Heart right ventricle (tissue), 16 donors: ENCODE data around the gene PLCD3. TPM values are rescaled to one million over a fixed set of nuclear protein-coding genes. Genes with fewer than 3 reads are reported as not detected.

Experiments used
- ATAC-seq, 8 donors: fragments of 200-7000 bp; cut with Tn5 transposase; one replicate each; pipeline ENCODE4 v1.9.1; 2020; ENCODE audit warnings: mild to moderate bottlenecking in 8 of 8, moderate library complexity in 8 of 8, moderate number of reproducible peaks in 1 of 8
- DNase-seq, 2 donors: peaks; one replicate each; pipeline ENCODE4 v3.0.0-alpha.2; 2020
- H3K27ac ChIP-seq, 10 donors: fragments of 200-600 bp; sonication (generic) in 2 of 10; one replicate each; pipeline versions ENCODE4 v1.5.0 to v1.8.0; 2020 to 2022; ENCODE audit warnings: mild to moderate bottlenecking in 3 of 10
- H3K27me3 ChIP-seq, 7 donors: fragments of 200-600 bp; one replicate each; pipeline ENCODE4 v1.8.0; 2021 to 2022; ENCODE audit warnings: mild to moderate bottlenecking in 2 of 7
- H3K36me3 ChIP-seq, 9 donors: fragments of 200-600 bp; sonication (generic) in 1 of 9; one replicate each; pipeline versions ENCODE4 v1.5.0 to v1.8.0; 2020 to 2022; ENCODE audit warnings: mild to moderate bottlenecking in 2 of 9
- H3K4me1 ChIP-seq, 9 donors: fragments of 200-600 bp; sonication (generic) in 1 of 9; one replicate each; pipeline versions ENCODE4 v1.5.0 to v1.8.0; 2020 to 2022; ENCODE audit warnings: mild to moderate bottlenecking in 4 of 9
- H3K4me3 ChIP-seq, 10 donors: fragments of 200-600 bp; sonication (generic) in 2 of 10; one replicate each; pipeline versions ENCODE4 v1.5.0 to v1.8.0; 2020 to 2022; ENCODE audit warnings: mild to moderate bottlenecking in 7 of 10, moderate library complexity in 2 of 10
- H3K9me3 ChIP-seq, 11 donors: fragments of 200-600 bp in 10 of 11; sonication (generic) in 2 of 11; one replicate each; pipeline versions ENCODE4 v1.5.0 to v1.8.0; 2013 to 2022; ENCODE audit warnings: mild to moderate bottlenecking in 2 of 11, control low read depth in 1 of 11, moderate library complexity in 1 of 11
- CTCF ChIP-seq, 9 donors: fragments of 200-600 bp; sonication (generic) in 2 of 9; IDR thresholded peaks; one replicate each; pipeline versions ENCODE4 v1.5.0 to v1.8.0; 2021 to 2022; ENCODE audit warnings: antibody characterized with exemption in 9 of 9, mild to moderate bottlenecking in 5 of 9, moderate library complexity in 1 of 9
- WGBS, 2 donors: extraction: QIAGEN DNeasy Blood & Tissue Kit; methylation state at CpG; one replicate each; pipeline ENCODE4 v1.1.7; 2013; ENCODE audit warnings: inconsistent platforms in 1 of 2; 5-methylcytosine and 5-hydroxymethylcytosine counted together
- intact Hi-C, 10 donors: fragments of 100-400 bp; cut with DNase I; formaldehyde crosslinking; loops; one replicate each; pipeline versions ENCODE4 v1.11.1 to v1.14.2; 2022
- polyA plus RNA-seq, 2 donors: library from polyadenylated mRNA; stranded (reverse); fragments of 200-250 nt; gene quantifications; one replicate each; pipeline ENCODE4 v1.2.3, GENCODE V29; 2013
- total RNA-seq, 10 donors: library from RNA; stranded (reverse); fragmentation: NEBNext Ultra II Directional in 3 of 10; extraction: Animal tissue kit (Norgen Biotek cat#: 25700) in 3 of 10; gene quantifications; one replicate each; pipeline versions ENCODE4 v1.2.1 to v1.2.4, GENCODE V29; 2021 to 2023
- donor health status: Arrhythmogenic right ventricular cardiomyopathy.
- donor health status: ischemic (EF 13 %, LVEDD 7.1; RV severe dilation, severe dysfunction).
- donor health status: healthy with polysubstance abuse.
- donor health status: DM: no; HTN: yes; CAD: no.
- donor health status: DM: no; HTN: no; CAD: no.
- donor health status: ischemic (EF 25% LVEDD 6.9; RV normal size, moderate dysfunction).
- donor health status: ischemic (EF 25% LVEDD 5.7; RV mildly dilated, moderate dysfunction).
- donor health status: healthy.
- donor health status: DM: yes; HTN: yes; CAD: no.
- donor health status: Ischemic cardiomyopathy.
- donor health status: ischemic (EF 35%, LVEDD 5.7; RV mildly dilated, moderate dysfunction).
- donor health status: nonischemic (EF 11% LVEDD 7.7; RV severe dilation, severe dysfunction).
- donor health status: DM: yes; HTN: yes; CAD: no.
- donor health status: PGD.
- donor health status: ischemic (EF 29% LVEDD 5.4; RV normal size, mild dysfunction).
- donor health status: nonischemic (EF 23%, LVEDD 6.1; RV moderate dilation, normal function).

Gene PLCD3
- total and polyA plus RNA-seq, 12 donors, result 44.6 to 188 (median 112) TPM

GRCh38 chr17:45131616-45132319 is 547 bp downstream of the PLCD3 start:
- peak in 1 of 8 donors; percentile 0 for ATAC-seq

GRCh38 chr17:45130681-45131615 is 1.4 kb downstream of the PLCD3 start:
- H3K4me1 ChIP-seq, result peaks cover 34 to 72% (median 63%) of the 10 kb centered on the region in 9 donors
- H3K9me3 ChIP-seq, result no peaks in the 10 kb centered on the region
- peak overlapping the region in 9 of 10 donors; percentile 80 to 99 (median 98) for H3K27ac ChIP-seq
- ATAC-seq (no peak), DNase-seq (no peak)
- H3K36me3 ChIP-seq, result no peaks in the 10 kb centered on the region
- H3K27me3 ChIP-seq, result no peaks in the 10 kb centered on the region
- intact Hi-C loops, result loop anchor here in 6 of 10 donors (2.0 to 10.0 kb wide), 7 partner anchors 16 to 354 kb away; partner anchors contain the start of gene NMT1 (in 1 of the 6)
- WGBS, 2 donors, result 84 to 89% methylated on average over 17 of the region's 17 CpGs
- TF ChIP-seq CTCF (IDR thresholded peaks at IDR 0.05), result no peak
- peak overlapping the region; percentile 76 to 100 (median 96) for H3K4me3 ChIP-seq

More at GRCh38 chr17:45131616-45132319, 547 bp downstream of the PLCD3 start:
- Histone ChIP-seq H3K27ac (peak overlapping the region; percentile 90 to 99 (median 98)), H3K36me3 (no peaks in the 10 kb centered on the region), H3K27me3 (no peaks in the 10 kb centered on the region), H3K9me3 (no peaks in the 10 kb centered on the region), H3K4me1 (peaks cover 41 to 75% (median 68%) of the 10 kb centered on the region in 9 donors), H3K4me3 (peak overlapping the region; percentile 76 to 100 (median 96))
- DNase-seq, result peak; percentile 53 to 70
- intact Hi-C loops, result loop anchor here in 6 of 10 donors (1.0 to 10.0 kb wide), 11 partner anchors 17 to 357 kb away; partner anchors contain the start of gene NMT1 (in 1 of the 6)
- TF ChIP-seq CTCF (IDR thresholded peaks at IDR 0.05), result peak; percentile 88 to 98 (median 94)
- WGBS, 2 donors, result 9% methylated on average over 46 of the region's 46 CpGs

- Histone ChIP-seq H3K27ac (peak overlapping the region in 9 of 10 donors; percentile 59 to 97 (median 88)), H3K27me3 (no peaks in the 10 kb centered on the region), H3K4me3 (peak overlapping the region in 1 of 10 donors; percentile 97), H3K36me3 (no peaks in the 10 kb centered on the region), H3K9me3 (no peaks in the 10 kb centered on the region), H3K4me1 (peaks cover 34 to 68% (median 58%) of the 10 kb centered on the region in 9 donors)
- 54 to 64% methylated on average over 13 of the region's 13 CpGs for WGBS, 2 donors
- DNase-seq (no peak), ATAC-seq (peak in 1 of 8 donors; percentile 1)
- intact Hi-C loops, result loop anchor here in 6 of 10 donors (2.0 to 10.0 kb wide), 8 partner anchors 15 to 355 kb away; partner anchors contain the start of gene NMT1 (in 1 of the 6)
- TF ChIP-seq CTCF (IDR thresholded peaks at IDR 0.05), result no peak
Observed at GRCh38 chr17:45129940-45130680, 2.2 kb downstream of the PLCD3 start.
